Lower leg skin (tissue), 3 donors: Measurements from ENCODE around the gene SLC13A3.

Source experiments
- CTCF ChIP-seq, 3 donors: fragments of 450-650 bp; IDR thresholded peaks; one replicate each; pipeline ENCODE4 v1.5.1; 2016; ENCODE audit warnings: antibody characterized with exemption in 3 of 3, mild to moderate bottlenecking in 3 of 3, moderate library complexity in 2 of 3
- POLR2A ChIP-seq, 2 donors: fragments of 450-650 bp; IDR thresholded peaks; one replicate each; pipeline ENCODE4 v1.6.1; 2016 to 2017; ENCODE audit warnings: antibody characterized with exemption in 2 of 2, mild to moderate bottlenecking in 1 of 2, moderate library complexity in 1 of 2

GRCh38 chr20:46640044-46640443 is 11.2 kb downstream of the SLC13A3 start:
- TF ChIP-seq CTCF (IDR thresholded peaks at IDR 0.05) (no peak), POLR2A (IDR thresholded peaks at IDR 0.05) (no peak)
